ENCODE results near the gene EIF4EBP2.

EIF4EBP2 gene

DNA sequence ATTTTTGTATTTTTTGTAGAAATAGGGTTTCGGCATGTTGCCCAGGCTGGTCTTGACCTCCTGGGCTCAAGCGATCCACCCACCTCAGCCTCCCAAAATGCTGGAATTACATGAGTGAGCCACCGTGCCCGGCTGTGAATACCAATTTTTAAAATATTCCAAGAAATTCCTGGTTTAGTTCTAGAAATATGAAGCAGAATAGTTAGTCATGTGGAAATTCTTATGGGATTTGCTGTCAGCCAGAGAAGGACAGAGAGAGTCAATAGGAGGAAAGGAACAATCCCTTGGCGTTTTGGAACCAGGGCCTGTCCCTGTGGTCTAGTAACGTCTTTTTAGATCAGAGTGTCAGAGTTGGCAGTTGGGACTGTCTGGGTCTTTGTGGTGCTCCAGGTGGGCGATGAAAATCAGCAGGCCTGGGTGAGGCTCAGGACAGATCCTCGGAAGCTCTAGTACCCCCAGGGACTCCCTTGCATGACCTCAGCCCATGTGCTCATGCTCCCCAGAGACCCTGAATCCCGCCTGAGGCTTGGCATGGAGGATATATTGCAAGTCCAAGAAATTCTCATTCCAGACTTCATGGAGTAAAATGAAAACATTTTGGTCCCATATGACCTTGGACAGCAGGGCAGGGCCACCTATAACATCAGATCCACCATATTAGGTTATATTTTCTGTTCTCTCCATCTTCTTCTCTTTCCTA lies 29.8 kb downstream of the EIF4EBP2 start:
- no peak for DNase-seq

DNA sequence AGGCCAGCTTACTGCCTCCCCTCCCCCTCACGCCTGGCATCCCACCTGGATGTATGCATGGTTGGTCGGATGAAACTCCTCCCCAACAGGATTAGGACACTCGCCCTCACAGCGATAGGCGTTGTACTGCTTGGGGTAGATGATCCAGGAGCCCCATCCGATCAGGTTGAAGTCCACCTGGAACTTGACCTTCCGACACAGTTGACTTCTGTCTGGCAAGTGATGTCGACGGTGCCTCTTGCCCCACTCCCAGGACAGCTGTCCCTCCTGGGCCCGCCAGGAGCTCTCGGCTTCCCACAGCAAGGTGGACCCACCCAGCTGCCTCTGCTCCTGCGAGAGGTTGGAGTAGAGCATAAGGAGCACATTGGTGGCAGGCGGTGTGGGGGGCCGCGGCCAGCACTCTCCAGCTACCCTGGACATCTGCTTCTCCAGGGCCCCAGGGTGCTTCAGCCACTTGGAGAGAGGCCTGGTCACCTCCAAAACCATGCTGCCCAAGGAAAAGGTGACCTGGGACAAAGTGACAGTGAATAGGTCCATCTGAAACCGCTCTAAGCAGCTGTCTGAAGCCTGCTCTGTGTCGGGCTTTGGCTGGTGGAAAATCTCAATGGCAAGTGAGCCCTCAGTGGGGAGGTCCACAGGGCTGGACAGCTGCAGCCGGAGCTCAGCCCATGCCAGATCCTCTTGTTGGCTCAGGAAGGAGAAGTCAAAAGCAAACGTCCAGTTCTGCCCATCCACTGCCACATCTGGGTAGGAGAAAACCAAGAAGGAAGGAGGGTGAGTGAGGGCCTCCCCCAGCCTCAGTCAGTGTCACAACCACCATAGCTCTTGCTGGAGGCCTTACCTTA lies 31.5 kb downstream of the EIF4EBP2 start:
- no peak for DNase-seq

- DNase-seq: no peak
These were observed 33.8 kb downstream of the EIF4EBP2 start for GRCh38 chr10:70437721-70438120.

DNA sequence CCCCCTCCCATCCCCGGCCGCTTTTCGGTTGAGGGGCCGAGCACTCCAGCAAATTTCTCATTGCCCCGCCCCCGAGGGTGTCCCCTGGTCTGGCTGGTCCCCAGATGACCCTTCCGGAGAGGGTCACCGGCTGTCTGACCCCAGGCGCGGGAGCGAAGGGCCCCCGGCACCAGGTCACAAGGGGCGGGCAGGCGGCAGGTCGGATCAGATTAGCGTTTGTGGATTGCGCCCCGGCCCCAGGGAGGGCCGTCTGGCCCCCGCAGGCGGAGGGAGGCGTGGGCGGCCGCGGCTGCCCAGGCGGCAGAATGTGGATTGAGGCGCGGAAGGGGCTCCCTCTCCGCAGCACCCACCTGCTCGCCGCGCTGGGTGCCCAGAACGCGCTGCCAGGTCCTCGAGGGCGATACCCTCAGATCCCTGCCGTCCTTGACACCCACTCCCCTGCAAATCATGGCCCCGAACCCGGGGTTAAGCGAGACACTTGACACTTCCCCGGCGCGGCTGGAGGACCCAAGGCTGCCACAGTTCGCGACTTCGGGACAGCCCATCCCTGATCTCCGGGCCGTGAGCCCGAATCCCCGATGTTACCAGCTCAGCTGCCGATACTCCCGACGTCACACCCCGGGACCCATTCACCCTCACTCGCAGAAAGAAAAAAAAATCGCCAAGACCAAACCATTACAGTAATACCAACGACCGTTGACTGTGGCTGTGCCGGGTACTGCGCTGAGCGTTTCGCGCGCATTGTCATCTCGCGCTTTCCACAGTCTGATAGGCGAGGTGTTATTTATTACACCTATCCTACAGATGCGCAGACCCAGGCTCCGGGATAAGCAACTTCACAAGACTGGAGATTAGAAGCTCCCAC lies 36.6 kb downstream of the EIF4EBP2 start:
- DNase-seq: no peak

DNA sequence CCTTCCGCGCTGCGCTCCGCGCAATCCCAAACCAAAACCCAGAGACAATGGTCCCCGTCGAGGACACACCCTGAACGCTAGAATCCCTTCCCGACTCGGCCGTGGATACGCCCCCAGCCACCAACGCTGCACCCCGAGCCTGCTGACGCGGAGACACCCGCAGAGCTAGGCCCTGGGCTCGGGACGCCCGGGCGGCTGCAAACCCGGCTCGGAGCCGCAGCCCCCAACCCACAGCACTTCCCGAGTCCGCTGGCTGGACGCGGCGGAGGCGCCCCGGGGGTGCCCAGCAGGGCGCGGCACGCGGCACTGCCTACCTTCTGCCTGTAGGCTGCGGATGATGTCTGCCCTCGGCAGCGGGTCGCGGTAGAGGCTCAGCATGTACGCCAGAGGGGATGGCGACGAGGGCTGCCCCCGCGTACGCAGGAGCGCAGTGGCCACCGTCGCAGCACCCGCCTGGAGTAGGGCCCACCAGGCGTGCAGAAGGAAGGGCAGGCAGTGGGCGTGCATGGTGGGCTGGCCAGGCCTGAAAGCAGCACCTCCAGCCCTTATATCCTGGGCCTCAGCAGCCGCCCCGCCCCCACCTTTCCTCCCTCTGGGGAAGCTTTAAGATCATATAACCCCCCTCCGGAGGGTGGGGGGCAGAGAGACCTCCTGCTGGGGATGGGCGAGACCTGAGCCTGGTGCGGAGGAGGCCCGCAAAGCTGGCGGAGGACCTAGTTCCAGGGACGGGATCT lies 37.4 kb downstream of the EIF4EBP2 start, which contains the start of gene NODAL:
NODAL (minus strand) TSS at position 521 of the 734 bp plus-strand sequence; CDS start at position 507, 14 bp downstream.
- no peak for DNase-seq

- DNase-seq: no peak
These were observed 38.0 kb downstream of the EIF4EBP2 start for GRCh38 chr10:70441895-70442309.

DNA sequence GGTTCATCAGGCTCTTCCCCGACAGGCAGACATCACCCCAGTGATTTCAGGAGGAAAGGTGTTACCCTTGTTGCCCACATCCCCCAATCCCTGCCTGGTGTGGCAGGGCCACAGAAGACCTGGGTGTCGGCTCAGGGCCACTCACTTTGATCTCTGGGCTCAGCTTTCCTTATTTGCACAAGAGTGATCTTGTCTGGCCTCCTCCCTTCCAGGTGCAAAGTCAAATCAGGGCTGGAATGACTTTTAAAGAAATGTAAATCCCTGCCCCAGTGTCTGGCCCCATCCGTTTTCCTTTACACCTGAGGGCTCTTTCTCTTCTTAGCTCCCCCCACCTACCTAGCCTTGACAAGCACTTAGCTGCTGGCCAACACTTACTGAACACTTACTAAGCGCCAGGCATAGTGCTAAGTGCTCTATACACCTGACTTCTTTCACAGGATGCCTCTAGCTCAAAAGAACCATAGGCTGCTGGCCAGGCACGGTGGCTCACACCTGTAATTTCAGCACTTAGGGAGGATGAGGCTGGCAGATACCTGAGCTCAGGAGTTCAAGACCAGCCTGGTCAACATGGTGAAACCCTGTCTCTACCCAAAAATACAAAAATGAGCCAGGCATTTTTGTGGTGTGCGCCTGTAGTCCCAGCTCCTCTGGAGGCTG lies 38.5 kb downstream of the EIF4EBP2 start:
- no peak for DNase-seq

GRCh38 chr10:70444744-70445143 lies 40.8 kb downstream of the EIF4EBP2 start:
- DNase-seq: no peak

GRCh38 chr10:70445718-70446657 lies 42.0 kb downstream of the EIF4EBP2 start:
- DNase-seq: no peak

GRCh38 chr10:70448236-70448635 lies 44.3 kb downstream of the EIF4EBP2 start:
- no peak for DNase-seq

DNA sequence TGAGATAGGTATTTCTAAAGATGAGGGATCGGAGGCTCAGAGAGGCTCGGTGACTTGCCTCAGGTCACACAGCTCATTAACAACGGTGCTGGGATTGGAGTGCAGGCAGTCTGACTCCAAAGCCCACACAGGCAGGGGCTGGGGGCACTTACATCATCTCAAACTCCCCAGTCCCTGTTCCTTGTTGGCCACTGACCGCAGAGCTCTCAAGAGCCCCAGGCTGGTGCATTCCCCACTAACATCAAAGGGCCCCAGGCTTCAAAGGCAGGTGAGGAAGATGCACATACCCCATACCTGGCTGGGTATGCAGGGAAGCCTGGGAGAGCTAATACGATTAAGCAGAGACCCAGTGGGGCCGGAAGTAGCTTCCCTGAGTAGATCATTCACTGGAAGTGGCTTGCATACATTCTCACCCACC lies 51.3 kb downstream of the EIF4EBP2 start:
- no peak for DNase-seq

DNA sequence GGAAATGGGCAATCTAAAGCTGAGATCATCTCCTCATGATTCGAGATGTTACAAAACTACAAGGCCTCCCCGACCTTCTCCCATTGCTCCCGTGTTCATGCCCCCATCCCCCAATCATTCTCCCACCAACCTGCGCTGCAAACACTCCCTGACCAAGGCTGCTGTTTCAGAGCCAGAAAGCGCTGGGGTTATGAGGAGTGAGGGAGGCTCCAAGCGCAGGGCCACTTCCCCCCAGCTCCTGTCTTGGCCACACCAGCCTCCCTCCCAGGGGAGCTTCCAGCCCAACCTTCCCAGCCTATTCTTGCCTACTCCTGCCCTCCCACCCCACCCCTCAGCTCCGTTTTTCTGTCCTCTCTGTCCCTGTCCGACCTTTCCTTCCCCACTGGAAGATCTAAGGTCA lies 52.2 kb downstream of the EIF4EBP2 start:
- DNase-seq: no peak

DNA sequence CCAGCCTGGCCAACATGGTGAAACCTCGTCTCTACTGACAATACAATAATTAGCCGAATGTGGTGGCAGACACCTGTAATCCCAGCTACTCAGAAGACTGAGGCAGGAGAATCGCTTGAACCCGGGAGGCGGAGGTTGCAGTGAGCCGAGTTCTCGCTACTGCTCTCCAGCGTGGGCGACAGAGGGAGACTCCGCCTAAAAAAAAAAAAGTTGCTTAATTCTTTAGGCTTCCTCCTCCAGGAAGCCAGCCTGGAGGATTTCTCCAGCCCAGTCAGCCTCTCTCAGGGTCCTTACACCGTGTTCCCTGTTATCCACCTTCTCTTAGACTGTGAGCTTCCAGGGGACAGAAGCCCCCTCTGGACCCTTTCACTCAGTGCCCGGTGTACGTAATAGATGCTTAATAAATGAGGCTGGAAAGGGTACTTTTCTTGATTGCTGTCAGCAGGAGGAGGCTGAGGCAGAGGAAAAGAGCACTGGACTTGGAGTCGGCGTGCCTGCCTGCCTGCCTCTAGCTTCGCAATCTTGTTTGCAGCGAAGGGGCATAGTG lies 53.9 kb downstream of the EIF4EBP2 start:
- no peak for DNase-seq

GRCh38 chr10:70458329-70459060 lies 54.5 kb downstream of the EIF4EBP2 start:
- no peak for DNase-seq

DNA sequence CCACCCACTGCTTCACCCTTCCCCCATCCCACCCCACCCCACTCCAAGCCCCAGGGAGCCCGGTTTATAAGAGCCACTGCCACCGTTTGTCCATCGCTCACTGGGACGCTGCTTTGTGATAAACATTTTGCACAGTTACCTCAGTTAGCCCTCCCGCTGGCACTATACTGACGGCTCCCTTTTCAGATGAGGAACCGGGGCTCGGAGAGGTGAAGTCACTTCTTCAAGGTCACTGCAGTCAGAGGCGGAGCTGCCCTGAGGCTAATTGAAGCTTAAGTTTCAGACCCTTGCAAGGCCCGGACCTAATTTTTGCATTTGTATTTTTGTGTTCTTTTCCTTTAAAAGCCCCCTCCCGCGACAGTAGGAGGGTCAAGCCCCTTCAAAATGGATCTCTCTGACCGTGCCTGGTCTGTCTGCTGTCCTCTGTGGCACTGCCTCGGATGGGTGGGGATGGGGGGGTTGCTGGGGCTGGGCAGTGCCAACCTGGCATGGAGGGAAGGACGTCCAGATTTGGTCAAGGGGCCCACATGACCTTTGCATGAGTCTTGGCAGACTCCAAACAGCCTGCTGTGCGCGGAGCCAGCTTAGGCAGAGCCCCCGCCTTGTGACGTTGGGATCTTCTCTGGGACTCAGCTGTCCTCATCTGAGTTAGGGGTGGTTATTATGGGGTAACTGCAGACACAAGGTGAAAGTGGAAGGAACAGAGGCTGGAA lies 55.3 kb downstream of the EIF4EBP2 start:
- DNase-seq: no peak

DNA sequence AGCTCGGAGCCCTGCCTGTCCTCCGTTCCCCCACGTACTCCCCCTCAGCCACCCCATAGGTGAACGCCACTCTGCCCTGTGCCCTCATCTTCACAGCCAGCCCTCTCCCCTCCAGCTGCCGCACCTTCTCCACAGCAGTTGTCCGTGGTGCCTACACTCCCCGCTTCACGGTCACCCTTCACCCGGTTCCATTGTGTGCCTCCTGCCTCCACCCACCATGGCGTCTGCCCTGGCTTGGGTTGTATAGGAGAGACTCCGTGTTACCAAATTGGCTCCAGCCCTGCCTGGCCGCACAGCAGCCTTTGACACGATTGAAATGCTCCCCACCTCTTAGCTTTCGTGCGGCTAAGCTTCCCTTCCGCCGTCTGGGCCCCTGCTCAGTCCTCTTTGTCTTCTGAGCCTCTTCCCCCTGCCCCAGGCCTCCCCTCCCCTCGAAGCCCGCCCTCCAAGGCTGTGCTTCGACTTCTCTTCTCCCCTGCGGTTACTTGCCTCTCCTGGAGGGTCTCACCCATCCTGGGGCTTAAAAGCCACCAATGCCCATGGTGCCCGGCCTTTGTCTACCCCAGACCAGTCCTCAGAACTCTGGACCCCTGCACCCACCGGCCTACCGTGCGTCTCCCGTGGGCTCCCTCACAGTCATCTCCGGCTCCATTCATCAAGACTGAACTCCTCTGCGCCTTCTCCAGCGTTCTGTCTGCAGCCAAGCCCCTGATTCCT lies 56.0 kb downstream of the EIF4EBP2 start:
- no peak for DNase-seq

GRCh38 chr10:70461397-70462348 lies 57.7 kb downstream of the EIF4EBP2 start:
- DNase-seq: no peak

Data from NCI-H1417 treated with DMSO at 0.1 percent for 48 hours (cell line).